ENCODE data around the gene EIF2B5.
"Not testable (repeated sequence)": the region's sequence is repeated elsewhere in the genome, so short reads cannot be mapped to it uniquely, and the experiment has no call there.

Gene EIF2B5

GRCh38 chr3:184145751-184146270 is 10.7 kb downstream of the EIF2B5 start:
- no peak for DNase-seq (ENCODE audit: low read depth in 2 of 2, low spot score in 1 of 2)

GRCh38 chr3:184148076-184148475 is 12.9 kb downstream of the EIF2B5 start:
- no peak for DNase-seq (ENCODE audit: low read depth in 2 of 2, low spot score in 1 of 2)

GRCh38 chr3:184149123-184149522 is 14.0 kb downstream of the EIF2B5 start:
- DNase-seq (ENCODE audit: low read depth in 2 of 2, low spot score in 1 of 2), result no peak

- not testable (repeated sequence) for DNase-seq (ENCODE audit: low read depth in 2 of 2, low spot score in 1 of 2)
Measured at GRCh38 chr3:184149770-184150169, 14.6 kb downstream of the EIF2B5 start.

DNA sequence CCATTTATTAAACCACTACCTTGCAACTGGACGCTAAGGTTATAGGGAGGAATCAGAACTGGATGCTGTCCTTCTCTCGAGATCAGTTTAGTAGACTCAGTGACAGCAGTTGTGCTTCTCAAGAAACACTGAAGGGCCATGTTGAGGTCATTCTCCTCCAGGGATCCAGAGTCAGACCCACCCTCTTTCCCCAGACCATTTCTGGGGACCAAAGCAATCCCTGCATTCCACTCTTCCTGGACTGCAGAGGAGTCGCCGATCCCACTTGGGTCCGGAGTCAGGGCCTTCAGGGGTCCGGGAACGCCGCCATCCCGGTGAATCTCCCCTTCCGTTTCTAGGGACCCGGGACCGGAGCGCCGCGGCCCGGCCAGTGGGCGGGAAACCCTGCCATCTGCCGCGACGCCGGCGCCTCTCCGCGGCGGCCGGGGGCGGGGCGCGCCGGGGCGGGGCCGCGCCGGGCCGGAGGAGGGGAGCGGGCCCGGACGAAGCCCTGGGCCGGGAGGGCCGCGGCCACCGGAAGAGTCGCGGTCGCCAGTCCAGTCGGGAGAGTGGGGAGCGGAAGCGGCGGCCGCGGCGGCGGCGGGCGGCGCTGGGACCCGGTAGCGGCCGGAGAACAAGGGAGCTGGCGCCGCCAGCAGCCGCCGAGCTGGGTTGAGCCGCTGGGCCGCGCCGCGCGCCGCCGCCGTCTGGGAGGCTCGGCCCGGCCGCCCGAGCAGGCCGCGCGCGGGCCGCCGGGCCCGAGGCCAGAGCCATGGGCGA is 19.9 kb downstream of the EIF2B5 start, which contains the start of gene DVL3:
Gene DVL3, plus strand, starts transcription at position 493 of the 759 bp plus-strand sequence. Its CDS starts 259 bp downstream, at position 752.
- no peak for DNase-seq (ENCODE audit: low read depth in 2 of 2, low spot score in 1 of 2)

GRCh38 chr3:184155644-184156521 is 20.7 kb downstream of the EIF2B5 start:
- no peak for DNase-seq (ENCODE audit: low read depth in 2 of 2, low spot score in 1 of 2)

- DNase-seq (ENCODE audit: low read depth in 2 of 2, low spot score in 1 of 2), result no peak
Measured at GRCh38 chr3:184156522-184156955, 21.4 kb downstream of the EIF2B5 start.

GRCh38 chr3:184157206-184157605 is 22.0 kb downstream of the EIF2B5 start:
- no peak for DNase-seq (ENCODE audit: low read depth in 2 of 2, low spot score in 1 of 2)

DNA sequence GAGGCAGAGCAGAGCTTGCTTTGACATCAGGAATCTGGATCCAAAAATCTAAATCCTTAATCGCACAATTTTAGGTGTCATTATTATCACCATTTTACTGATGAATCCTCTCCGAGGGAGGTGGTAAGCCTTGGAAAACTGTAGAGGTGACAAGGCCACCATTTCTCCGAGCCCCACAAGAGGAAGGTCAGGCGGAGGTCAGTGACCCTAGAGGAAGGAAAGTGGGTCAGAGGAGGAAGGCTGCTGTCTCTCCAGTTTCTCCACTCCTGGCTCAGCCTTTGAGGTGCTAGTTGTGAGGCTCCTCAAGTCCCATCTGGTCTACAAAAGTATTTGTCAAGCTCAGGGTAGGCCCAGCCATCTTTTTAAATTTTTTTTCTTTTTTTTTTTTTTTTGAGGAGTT is 23.2 kb downstream of the EIF2B5 start:
- no peak for DNase-seq (ENCODE audit: low read depth in 2 of 2, low spot score in 1 of 2)

- DNase-seq (ENCODE audit: low read depth in 2 of 2, low spot score in 1 of 2), result no peak
Measured at GRCh38 chr3:184160456-184160855, 25.3 kb downstream of the EIF2B5 start.

DNA sequence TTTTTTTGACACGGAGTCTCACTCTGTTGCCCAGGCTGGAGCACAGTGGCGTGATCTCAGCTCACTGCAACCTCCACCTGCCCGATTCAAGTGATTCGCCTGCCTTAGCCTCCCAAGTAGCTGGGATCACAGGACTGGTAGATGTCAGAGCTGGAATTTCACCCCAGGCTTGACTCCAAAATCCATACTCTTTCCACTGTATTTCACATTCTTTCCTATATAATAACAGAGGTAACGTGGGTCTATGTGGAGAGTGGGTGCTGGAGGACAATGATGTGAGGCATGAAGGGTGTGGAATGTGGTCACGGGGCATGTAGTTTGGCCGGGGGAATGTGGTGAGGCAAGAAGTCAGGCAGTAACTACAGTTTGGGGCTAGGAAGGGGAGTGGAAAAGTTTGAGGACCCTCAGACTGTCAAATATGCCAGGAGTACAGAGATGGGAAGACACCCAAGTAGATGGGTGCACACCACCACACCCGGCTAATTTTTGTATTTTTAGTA is 27.5 kb downstream of the EIF2B5 start:
- DNase-seq (ENCODE audit: low read depth in 2 of 2, low spot score in 1 of 2), result not testable (repeated sequence)

DNA sequence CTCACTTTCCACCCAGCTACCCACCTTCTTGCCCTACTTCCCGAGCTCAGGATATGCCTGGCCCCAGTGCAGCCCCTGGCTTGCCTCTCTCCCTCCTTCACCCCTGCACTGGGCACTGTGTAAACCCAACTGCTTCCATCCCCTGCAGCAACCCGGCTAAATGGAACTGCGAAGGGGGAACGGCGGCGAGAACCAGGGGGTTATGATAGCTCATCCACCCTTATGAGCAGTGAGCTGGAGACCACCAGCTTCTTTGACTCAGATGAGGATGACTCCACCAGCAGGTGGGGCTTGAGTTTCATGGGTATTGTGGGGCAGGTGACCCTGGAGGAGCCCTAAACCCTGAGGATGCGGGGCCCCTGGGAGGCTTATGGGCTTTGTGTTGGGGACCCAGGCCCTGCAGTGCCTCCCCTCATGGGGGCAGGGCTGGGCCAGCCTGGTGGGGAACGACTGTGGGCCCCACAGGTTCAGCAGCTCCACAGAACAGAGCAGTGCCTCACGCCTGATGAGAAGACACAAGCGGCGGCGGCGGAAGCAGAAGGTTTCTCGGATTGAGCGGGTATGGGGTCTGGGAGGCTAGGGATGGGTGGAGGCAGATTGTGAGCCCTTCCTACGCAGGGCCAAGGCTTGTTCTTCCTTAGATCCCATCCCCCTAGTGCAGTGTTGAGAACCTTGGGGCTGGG is 29.6 kb downstream of the EIF2B5 start:
- no peak for DNase-seq (ENCODE audit: low read depth in 2 of 2, low spot score in 1 of 2)

DNA sequence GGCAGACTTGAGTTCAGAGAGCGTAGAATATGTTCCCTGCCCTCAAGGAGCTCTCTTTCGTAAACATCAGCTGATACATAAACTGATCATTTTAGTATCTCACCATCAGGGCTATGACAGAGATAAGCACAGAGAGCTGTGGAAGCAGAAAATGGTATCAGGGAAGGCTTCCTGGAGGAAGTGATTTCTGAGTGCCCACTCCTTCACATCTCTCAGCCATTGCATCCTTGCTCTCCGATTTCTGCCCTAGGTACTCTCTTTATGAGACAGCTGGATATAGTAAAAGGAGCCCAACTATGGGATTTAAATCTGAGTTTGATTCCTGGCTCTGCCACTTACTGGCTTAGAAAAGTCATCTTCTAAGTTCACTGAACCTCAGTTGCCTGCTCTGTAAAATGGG is 30.4 kb downstream of the EIF2B5 start:
- DNase-seq (ENCODE audit: low read depth in 2 of 2, low spot score in 1 of 2), result no peak

DNA sequence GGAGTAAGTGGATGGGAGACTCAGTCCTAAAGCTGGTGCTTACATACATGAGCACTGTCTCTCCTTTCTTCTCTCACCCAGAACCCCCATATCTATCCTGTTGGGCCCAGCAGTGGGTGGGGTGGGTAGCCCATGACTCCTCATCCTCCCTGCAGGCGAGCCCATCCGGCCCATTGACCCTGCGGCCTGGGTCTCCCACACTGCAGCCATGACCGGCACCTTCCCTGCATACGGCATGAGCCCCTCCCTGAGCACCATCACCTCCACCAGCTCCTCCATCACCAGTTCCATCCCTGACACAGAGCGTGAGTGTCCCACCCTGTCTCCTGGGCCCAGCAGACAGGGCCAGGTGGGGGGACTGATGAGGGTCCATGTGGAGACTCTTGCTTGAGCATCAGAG is 31.5 kb downstream of the EIF2B5 start:
- no peak for DNase-seq (ENCODE audit: low read depth in 2 of 2, low spot score in 1 of 2)

- no peak for DNase-seq (ENCODE audit: low read depth in 2 of 2, low spot score in 1 of 2)
Measured at GRCh38 chr3:184167786-184168185, 32.6 kb downstream of the EIF2B5 start.

- DNase-seq (ENCODE audit: low read depth in 2 of 2, low spot score in 1 of 2), result no peak
Measured at GRCh38 chr3:184168363-184169120, 33.4 kb downstream of the EIF2B5 start.

DNA sequence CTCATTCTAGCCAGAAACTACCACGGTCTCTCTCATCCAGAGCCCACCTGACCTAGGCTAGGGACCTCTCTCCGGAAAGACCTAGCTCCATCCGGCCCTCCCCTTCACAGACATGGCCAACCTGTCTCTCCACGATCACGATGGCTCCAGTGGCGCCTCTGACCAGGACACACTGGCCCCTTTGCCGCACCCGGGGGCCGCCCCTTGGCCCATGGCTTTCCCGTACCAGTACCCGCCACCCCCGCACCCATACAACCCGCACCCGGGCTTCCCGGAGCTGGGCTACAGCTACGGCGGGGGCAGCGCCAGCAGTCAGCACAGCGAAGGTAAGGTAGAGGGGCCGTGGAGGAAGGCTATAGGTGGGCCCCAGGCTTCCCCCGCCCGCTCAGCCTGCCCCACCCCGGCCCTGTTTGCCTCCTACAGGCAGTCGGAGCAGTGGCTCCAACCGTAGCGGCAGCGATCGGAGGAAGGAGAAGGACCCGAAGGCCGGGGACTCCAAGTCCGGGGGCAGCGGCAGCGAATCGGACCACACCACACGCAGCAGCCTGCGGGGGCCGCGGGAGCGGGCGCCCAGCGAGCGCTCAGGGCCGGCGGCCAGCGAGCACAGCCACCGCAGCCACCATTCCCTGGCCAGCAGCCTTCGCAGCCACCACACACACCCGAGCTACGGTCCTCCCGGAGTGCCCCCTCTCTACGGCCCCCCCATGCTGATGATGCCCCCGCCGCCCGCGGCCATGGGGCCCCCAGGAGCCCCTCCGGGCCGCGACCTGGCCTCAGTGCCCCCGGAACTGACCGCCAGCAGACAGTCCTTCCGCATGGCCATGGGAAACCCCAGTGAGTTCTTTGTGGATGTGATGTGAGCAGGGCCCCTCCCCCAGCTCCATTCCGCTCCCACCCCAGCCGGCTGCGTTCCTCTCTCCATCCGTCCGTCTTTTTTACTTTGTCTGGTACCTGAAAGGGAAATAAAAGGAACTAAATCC is 35.0 kb downstream of the EIF2B5 start:
- DNase-seq (ENCODE audit: low read depth in 2 of 2, low spot score in 1 of 2), result no peak

DNA sequence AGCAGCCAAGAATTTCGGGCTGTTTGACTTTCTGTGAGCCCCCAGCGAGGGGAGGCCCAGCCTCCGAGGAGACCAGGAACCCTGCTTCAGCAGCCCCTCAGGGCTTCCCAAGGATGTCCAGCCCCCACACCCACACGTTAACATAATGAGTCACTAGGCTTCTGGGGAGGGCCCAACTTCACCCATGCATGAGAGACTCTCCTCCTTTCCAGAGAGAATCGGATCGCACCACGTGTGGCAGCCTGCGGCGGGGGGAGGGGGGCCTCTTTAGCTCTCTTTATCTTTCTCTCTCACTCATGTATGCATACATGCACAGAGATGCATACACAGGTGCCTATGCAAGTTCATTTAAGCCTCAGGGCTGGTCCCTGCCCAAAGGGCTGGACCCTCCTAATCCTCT is 36.4 kb downstream of the EIF2B5 start:
- DNase-seq (ENCODE audit: low read depth in 2 of 2, low spot score in 1 of 2), result no peak

DNA sequence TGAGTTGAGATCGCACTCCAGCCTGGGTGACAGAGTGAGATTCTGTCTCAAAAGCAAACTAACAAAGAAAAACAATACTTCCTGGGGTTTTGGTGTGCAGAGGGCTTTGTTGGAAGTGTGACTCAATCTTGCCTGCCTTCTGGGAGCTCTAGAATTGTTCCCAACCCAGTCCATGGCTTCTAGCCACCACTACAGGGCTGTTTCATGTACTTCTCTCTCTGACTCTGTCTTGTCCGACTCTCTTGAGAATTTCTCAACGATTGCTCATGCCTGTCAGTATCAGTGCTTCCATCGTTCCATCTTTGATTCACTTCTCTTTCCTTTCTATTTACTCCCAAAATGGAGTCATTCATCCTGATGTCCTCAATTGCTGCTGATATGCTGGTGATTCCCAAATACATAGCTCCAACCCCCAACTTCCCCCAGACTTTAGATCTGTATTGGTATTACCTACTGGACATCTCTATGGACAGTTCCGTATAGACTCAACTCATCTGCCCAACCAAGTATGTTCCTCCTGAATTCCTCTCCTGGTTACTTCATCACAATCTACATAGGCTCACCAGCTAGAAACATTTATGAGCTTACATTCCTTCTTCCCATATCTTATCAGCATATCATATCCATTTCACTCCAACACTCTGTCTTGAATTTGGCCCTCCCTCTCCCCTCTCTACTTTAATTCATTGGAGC is 37.7 kb downstream of the EIF2B5 start:
- no peak for DNase-seq (ENCODE audit: low read depth in 2 of 2, low spot score in 1 of 2)
